NCI-H2081 treated with DMSO at 0.1 percent for 48 hours (cell line): Measurements from ENCODE around the gene WDFY4.

ENCODE experiments used
- DNase-seq: peaks from one replicate; lab custom pipeline; 2025; lab: John Stamatoyannopoulos, UW

The WDFY4 gene

GRCh38 chr10:48655411-48656240, 29.0 kb upstream of the WDFY4 start:
- DNase-seq: no peak

GRCh38 chr10:48656241-48656913, 28.3 kb upstream of the WDFY4 start:
- no peak for DNase-seq

DNA sequence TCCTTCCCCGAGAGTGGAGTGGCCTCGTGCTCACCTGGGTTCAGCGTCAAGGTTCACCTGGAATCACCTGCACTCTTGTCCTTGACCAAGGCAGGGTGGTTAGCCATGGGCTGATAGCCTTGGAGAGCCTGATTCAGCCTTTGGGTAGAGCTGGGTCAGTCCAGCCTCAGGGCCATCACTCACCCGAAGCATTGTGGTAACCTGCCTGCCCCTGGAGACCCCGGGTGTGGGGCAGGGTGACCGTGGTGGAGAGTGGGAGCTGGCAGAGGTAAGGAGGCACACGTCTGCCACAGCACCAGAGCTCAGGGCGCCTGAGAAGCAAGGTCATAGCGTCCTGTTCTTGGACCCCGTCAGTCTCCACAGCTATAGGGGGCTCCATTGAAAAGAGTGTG, 27.8 kb upstream of the WDFY4 start:
- DNase-seq: no peak

DNA sequence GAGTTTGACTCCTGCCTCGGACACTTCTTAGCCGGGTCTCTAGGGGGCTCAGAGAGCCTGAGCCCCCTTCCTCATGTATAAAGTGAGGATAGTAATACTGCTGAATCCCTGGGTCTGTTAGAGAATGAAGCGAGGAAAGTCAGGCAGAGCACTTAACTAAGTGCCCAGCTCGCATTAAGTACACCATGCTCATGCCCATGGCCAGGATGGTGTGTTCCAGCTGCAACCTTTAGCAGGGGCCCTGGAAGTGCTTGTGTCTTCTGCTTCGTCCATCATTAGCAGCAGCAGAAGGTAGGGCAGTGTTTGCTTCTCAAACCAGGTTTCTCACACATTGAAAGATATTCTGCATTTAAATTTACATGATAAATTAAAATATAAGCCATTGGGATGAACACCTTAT, 27.3 kb upstream of the WDFY4 start:
- DNase-seq: no peak

GRCh38 chr10:48658243-48658974, 26.3 kb upstream of the WDFY4 start:
- no peak for DNase-seq

- DNase-seq: no peak
These were observed 25.8 kb upstream of the WDFY4 start for GRCh38 chr10:48658975-48659269.

DNA sequence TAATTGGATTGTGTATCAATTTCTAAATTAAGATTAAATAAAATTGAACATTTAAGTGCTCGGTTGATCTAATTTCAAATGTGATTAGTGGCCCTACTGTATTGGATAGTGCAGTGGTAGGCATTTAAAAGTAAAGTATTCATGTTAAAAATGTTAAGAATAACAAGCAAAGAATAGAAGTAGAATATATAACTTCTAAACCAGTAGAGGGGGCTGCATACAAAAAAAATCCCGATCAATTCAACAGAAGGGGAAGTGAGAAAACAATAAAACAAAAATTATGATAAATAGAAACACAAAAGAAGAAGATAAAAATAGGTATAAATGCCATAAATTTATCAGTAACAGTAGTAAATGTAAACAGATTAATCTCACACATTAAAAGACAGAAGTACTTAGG, 24.9 kb upstream of the WDFY4 start:
- no peak for DNase-seq

GRCh38 chr10:48661441-48661840, 23.2 kb upstream of the WDFY4 start:
- DNase-seq: no peak

GRCh38 chr10:48667960-48668590, 16.6 kb upstream of the WDFY4 start:
- DNase-seq: no peak

- no peak for DNase-seq
These were observed 13.4 kb upstream of the WDFY4 start for GRCh38 chr10:48670978-48671913.

DNA sequence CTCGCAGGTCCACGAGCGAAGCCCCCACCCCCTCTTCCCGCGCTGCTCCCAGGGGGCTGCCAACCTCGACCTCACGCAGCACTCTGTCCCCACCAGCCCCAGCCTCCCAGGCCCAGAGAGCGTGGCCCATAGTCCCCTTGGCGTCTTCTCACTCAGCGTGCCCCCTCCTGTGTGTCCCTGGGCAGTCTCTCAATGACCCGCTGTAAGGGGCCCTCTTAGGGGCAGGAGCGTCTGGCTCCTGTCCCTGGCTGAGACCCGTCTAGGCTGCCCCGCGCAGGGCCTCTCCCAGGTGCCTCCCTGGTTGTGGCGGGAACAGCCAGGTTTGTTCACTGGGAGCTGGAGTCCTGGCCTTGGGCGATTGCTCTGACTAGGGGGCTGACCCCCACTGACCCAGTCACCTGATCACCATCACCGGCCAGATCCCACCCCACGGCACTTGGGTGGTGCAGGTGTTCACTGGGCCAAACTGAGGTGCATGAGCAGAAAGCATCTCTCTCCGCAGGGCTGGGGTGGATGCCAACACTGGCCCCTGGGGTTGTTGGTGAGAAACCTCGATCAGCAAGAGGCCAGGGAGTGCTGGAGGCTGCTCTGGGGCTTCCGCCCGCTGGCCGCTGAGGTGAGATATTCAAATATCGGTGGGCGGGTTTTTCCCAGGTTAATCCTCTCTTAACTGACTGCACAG, 12.6 kb upstream of the WDFY4 start:
- no peak for DNase-seq

- DNase-seq: no peak
These were observed 11.9 kb upstream of the WDFY4 start for GRCh38 chr10:48672596-48673265.

- DNase-seq: no peak
These were observed 7.0 kb upstream of the WDFY4 start for GRCh38 chr10:48677625-48678024.

GRCh38 chr10:48678041-48678440, 6.6 kb upstream of the WDFY4 start:
- no peak for DNase-seq

DNA sequence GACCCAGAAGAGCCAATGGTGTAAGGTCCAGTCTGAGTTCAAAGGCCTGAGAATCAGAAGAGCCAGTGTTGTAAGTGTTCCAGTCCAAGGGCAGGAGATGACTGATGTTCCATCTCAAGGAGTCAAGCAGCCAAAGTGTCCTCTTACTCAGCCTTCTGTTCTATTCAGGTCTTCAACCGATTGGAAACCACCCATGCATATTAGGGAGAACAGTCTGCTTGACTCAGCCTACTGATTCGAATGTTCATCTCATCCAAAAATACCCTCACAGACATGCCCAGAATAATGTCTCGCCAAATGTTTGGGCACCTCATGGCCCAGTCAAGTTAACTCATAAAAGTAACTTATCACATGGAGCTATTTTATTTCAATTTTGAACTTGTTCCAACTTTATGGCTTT, 2.9 kb upstream of the WDFY4 start:
- DNase-seq: no peak

DNA sequence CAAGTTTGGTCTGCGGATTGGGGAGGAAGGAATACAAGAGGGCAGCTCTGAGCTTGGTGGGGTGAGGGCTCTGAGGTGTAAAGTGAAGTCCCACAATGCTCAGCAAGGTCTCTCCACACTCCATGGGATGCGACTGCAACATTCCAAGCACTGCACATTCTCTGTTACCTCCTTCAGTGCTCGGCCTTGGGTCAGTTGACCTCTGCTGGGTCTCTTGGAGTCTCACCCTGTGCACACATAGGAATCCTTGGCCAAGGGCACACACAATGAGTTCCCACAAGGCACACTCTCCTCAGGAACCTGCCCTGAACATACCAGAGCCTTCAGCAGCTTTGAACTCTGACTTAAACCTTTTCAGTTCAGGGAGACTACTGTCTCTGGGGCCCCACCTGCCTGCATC, 2.4 kb upstream of the WDFY4 start:
- DNase-seq: no peak

DNA sequence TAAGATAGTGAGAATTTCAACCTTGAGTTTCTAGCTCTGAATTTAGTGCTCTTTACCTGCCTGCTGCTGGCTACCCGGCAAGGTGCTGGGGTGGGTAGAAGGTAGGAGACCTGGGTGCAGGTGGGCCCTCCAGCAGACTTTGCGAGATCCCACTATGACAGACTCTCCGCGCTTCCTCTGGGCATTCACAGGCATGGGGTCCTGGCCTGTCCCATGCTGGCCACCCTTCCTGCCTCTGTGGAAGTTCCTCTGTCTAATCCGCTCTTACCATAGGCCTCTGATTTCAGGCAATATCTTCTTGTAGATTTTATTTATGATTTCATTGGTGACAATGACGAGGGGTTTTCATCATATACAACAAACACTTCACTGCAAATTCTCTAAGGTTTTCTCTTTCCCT, 1.2 kb upstream of the WDFY4 start:
- no peak for DNase-seq

DNA sequence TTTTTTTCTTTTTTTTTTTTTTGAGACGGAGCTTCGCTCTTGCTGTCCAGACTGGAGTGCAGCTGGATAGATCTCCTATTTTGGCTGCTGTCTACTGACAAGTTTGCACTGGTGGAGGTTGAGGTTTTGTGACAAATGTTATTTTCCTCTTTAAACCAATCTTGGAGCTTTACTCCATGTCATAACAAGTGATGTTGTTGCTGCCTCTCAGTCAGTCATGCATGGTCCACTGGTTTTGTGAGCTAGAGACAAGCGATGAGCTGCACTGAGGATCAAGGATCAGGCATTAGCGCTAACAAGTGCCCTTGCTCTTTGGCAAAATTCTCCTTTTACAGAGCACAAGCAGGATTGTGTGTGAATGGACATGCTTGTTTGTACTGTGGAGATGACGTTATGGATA, 805 bp upstream of the WDFY4 start:
- no peak for DNase-seq

DNA sequence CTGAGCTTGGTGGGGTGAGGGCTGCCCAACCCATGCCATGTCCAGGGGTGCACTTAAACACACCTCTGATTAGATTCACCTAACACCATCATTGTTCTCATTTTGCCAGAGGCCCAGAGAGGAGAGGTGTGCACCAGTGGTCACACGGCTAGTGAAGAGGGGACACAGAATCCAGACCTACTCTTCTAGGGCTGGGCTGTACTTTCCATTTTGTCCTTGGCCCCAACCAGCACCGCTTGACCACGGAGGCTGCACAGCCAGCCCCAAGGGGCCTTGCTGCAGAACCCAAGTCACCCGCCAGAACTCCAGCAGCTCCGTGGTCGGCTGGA, 246 bp upstream of the WDFY4 start:
- DNase-seq: no peak

DNA sequence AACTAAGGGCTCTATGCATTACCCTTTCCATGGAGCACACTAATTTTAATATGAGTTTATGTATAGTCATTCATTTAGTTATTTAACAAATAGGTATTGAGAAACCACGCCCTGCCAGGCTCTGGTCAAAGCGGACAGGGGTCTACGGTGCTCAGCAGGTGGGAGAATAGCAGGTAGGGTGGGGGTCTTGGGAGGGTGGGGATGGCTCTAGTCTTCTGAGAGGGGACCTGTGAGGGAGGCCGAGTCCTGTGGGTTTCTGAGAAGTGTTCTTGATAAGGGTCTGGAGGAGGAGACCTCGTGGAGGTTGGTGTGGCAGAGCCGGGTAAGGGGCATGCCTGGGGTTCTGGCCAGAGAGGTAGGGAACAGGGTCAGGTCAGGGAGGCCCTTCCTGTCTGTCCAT, 1.1 kb downstream of the WDFY4 start:
- no peak for DNase-seq
